NB4 (cell line): ENCODE data around the gene KRT14.
"Not testable (repeated sequence)": the region's sequence is repeated elsewhere in the genome, so short reads cannot be mapped to it uniquely, and the experiment has no call there.

Source experiments
- DNase-seq: peaks from one replicate; pipeline ENCODE4 v3.0.0; 2010; ENCODE audit warnings: low read depth
- H3K4me3 ChIP-seq: one replicate; pipeline ENCODE4 v1.5.1; 2011; ENCODE audit warnings: mild to moderate bottlenecking, low read depth, low read length, moderate library complexity
- CTCF ChIP-seq: IDR thresholded peaks from one replicate; pipeline ENCODE4 v1.5.1; 2012; ENCODE audit warnings: low read depth, low read length
- MYC ChIP-seq: IDR thresholded peaks from 2 replicates; pipeline ENCODE4 v1.6.1; 2011; ENCODE audit warnings: low read depth, low read length
- POLR2A ChIP-seq: IDR thresholded peaks from 2 replicates; pipeline ENCODE4 v1.6.1; 2011; ENCODE audit warnings: mild to moderate bottlenecking; ENCODE audit not compliant: insufficient read length; ENCODE audit errors: extremely low read depth
- TF ChIP-seq, protein P1 (sequence below): IDR thresholded peaks from 2 replicates; pipeline ENCODE4 v1.6.1; 2011; ENCODE audit warnings: low read depth, low read length

KRT14 gene

GRCh38 chr17:41627316-41628072 lies 40.8 kb upstream of the KRT14 start:
- no peak for DNase-seq
- TF ChIP-seq MYC (no peak), CTCF (no peak), POLR2A (no peak)
- TF ChIP-seq, protein P1, sequence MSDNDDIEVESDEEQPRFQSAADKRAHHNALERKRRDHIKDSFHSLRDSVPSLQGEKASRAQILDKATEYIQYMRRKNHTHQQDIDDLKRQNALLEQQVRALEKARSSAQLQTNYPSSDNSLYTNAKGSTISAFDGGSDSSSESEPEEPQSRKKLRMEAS: no peak
- no peak overlapping the region for H3K4me3 ChIP-seq

- DNase-seq, H3K4me3 ChIP-seq: not testable (repeated sequence)
Observed at GRCh38 chr17:41626914-41627295, 40.2 kb upstream of the KRT14 start.

GRCh38 chr17:41626028-41626913 lies 39.6 kb upstream of the KRT14 start:
- not testable (repeated sequence) for DNase-seq, H3K4me3 ChIP-seq

- peak; percentile 46 for DNase-seq
- TF ChIP-seq CTCF (no peak), POLR2A (no peak), MYC (no peak)
- TF ChIP-seq, protein P1: no peak
- H3K4me3 ChIP-seq: no peak overlapping the region
Observed at GRCh38 chr17:41625602-41626001, 38.9 kb upstream of the KRT14 start.

DNA sequence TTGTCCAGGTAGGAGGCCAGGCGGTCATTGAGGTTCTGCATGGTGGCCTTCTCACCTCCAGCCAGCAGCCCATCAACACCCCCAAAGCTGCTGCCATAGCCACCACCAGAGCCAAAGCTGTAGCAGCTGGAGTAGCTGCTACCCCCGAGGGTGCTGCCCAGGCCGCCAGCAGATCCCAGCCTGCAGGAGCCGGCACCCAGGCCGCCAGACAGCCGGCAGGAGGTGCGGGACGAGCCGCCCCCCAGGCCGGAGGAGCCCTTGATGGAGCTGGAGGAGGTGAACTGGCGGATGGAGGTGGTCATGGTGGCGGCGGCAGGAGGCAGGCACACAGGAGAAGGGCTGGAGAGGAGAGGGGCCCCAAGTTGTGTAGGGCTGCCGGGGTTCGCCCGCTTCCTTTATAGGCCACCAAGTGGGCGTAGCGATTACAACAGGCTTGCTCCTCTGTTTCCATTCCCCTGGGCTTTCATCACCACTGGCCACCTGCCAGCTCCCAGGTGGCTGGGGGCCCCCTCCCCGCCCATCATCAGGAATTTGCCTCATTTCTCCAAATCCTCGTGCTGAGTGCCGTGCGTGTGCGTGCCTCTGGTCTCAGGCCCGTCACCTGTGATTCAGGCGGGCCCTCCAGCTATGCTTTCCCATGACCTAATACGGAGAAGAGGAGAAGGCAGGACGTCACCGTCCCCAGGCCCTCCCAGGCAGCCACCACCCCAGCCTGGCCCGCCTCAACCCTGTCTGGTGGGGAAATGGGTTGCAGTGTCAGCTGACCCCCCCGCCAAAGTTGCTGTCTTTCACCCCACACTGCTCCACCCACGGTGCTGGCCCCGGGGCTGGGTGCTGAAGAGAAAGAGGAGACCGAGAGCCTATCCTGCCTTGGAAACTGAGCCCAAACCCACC lies 37.8 kb upstream of the KRT14 start, which contains the start of gene KRT17:
Gene KRT17 (minus strand): TSS at position 368 of the 894 bp plus-strand sequence. CDS start 66 bp downstream, at position 302.
- TF ChIP-seq POLR2A (no peak), CTCF (no peak)
- TF ChIP-seq, protein P1: no peak
- peak; percentile 46 for DNase-seq
- H3K4me3 ChIP-seq: no peak within 1 kb of the TSS

- not testable (repeated sequence) for DNase-seq, H3K4me3 ChIP-seq
Observed at GRCh38 chr17:41623184-41623861, 36.6 kb upstream of the KRT14 start.

DNA sequence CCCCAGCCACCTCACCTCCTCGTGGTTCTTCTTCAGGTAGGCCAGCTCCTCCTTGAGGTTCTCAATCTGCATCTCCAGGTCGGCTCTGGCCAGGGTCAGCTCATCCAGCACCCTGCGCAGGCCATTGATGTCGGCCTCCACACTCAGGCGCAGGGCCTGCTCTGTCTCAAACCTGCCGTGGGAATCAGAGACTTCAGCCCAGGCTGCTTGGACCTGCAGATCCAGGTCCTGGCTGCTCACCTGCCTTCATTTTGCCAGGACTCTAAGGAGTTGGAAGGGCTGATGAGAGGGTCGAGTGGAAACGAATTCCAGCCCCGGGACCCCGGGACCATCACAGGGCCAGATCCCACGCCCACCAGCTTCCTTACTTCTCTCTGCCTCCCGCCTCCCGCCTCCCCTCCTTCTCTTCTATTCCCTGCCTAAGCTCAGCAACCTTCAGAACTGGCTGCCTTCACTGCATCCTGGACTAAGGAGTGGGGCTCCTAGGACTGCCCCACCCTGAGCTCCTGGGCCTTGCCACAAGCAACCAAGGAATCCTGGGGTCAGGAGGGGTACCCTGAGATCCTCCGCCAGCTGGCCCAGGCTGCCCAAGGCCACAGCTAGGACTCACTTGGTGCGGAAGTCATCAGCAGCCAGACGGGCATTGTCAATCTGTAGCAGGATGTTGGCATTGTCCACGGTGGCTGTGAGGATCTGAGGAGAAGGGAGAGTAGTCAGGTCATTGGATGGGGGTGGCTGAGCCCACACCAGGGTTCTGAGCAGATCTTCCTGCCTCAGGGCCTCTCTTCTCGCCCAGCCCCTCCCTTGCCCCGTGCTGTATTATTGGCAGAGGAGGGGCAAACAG lies 35.9 kb upstream of the KRT14 start:
- DNase-seq, H3K4me3 ChIP-seq: not testable (repeated sequence)
